ENCODE results near the gene USP24.

Gene USP24

GRCh38 chr1:55057270-55057955 is 157.8 kb downstream of the USP24 start:
- Mint-ChIP-seq H3K4me1 (peaks cover 11% of the 10 kb centered on the region), H3K9me3 (no peaks in the 10 kb centered on the region), H3K4me3 (no peak overlapping the region), H3K36me3 (peaks cover 3% of the 10 kb centered on the region), H3K27ac (no peak overlapping the region)
- DNase-seq (ENCODE audit: low spot score in 2 of 2) (no peak), ATAC-seq (no peak)

GRCh38 chr1:55056632-55056992 is 158.6 kb downstream of the USP24 start:
- no peaks in the 10 kb centered on the region for H3K9me3 Mint-ChIP-seq
- H3K4me1 Mint-ChIP-seq = peaks cover 11% of the 10 kb centered on the region
- no peak overlapping the region for H3K4me3 Mint-ChIP-seq
- DNase-seq (ENCODE audit: low spot score in 2 of 2) = no peak
- H3K36me3 Mint-ChIP-seq = no peaks in the 10 kb centered on the region
- no peak overlapping the region for H3K27ac Mint-ChIP-seq
- no peak for ATAC-seq

DNA sequence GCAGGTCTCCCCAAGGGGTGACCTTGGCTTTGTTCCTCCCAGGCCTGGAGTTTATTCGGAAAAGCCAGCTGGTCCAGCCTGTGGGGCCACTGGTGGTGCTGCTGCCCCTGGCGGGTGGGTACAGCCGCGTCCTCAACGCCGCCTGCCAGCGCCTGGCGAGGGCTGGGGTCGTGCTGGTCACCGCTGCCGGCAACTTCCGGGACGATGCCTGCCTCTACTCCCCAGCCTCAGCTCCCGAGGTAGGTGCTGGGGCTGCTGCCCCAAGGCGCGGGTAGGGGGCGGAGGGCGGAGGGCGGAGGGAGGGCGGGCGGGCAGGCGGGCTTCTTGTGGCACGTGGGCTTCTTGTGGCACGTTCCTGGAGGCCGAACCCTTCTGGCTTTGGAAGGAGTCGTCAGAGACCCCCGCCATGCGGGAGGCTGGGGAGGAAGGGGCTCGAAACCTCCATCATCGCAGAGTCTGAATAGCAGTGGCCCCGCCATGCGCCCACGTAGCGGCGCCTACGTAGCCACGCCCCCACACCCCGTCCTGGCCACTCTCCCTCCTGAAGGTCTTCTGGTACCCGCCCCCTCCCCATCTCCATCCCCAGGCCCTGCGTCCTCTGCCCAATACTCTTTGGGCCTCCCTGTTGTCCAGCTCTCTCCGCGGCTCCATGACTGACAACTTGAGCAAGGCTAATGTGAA is 159.1 kb downstream of the USP24 start:
- Mint-ChIP-seq H3K9me3 (no peaks in the 10 kb centered on the region), H3K4me3 (no peak overlapping the region), H3K27ac (no peak overlapping the region), H3K36me3 (no peaks in the 10 kb centered on the region), H3K4me1 (peaks cover 11% of the 10 kb centered on the region)
- no peak for DNase-seq (ENCODE audit: low spot score in 2 of 2)
- no peak for ATAC-seq

- H3K4me1 Mint-ChIP-seq = peaks cover 4% of the 10 kb centered on the region
- no peaks in the 10 kb centered on the region for H3K36me3 Mint-ChIP-seq
- no peak overlapping the region for H3K27ac Mint-ChIP-seq
- H3K4me3 Mint-ChIP-seq = no peak overlapping the region
- no peaks in the 10 kb centered on the region for H3K9me3 Mint-ChIP-seq
- ATAC-seq (no peak), DNase-seq (ENCODE audit: low spot score in 2 of 2) (no peak)
Measured at GRCh38 chr1:55055084-55055882, 159.9 kb downstream of the USP24 start.

DNA sequence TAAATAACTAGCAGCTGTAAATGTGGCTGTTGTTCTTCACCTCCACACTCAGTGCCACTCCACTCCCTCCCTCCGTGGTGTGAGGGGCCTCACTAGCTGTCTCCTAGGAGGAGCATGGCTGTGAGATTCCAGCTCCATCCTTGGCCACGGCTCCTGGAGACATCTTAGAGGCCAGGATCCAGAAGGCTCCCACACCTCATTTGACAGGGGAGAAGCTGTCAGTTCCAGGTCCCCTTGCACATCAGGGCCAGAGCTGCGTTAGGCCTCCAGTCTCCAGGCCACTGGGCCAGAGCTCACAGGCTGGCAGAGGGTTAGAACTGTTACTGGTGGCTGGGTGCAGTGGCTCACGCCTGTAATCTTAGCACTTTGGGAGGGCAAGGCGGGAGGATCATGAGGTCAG is 160.8 kb downstream of the USP24 start:
- H3K36me3 Mint-ChIP-seq = no peaks in the 10 kb centered on the region
- ATAC-seq (no peak), DNase-seq (ENCODE audit: low spot score in 2 of 2) (no peak)
- H3K27ac Mint-ChIP-seq = no peak overlapping the region
- no peaks in the 10 kb centered on the region for H3K9me3 Mint-ChIP-seq
- no peaks in the 10 kb centered on the region for H3K4me1 Mint-ChIP-seq
- no peak overlapping the region for H3K4me3 Mint-ChIP-seq

- H3K9me3 Mint-ChIP-seq = no peaks in the 10 kb centered on the region
- H3K36me3 Mint-ChIP-seq = no peaks in the 10 kb centered on the region
- ATAC-seq (no peak), DNase-seq (ENCODE audit: low spot score in 2 of 2) (no peak)
- no peak overlapping the region for H3K4me3 Mint-ChIP-seq
- H3K4me1 Mint-ChIP-seq = no peaks in the 10 kb centered on the region
- no peak overlapping the region for H3K27ac Mint-ChIP-seq
Measured at GRCh38 chr1:55053265-55053954, 161.8 kb downstream of the USP24 start.

- Mint-ChIP-seq H3K27ac (no peak overlapping the region), H3K9me3 (no peaks in the 10 kb centered on the region), H3K4me1 (no peaks in the 10 kb centered on the region), H3K4me3 (no peak overlapping the region), H3K36me3 (no peaks in the 10 kb centered on the region)
- DNase-seq (ENCODE audit: low spot score in 2 of 2) (no peak), ATAC-seq (no peak)
Measured at GRCh38 chr1:55052221-55053142, 162.7 kb downstream of the USP24 start.

DNA sequence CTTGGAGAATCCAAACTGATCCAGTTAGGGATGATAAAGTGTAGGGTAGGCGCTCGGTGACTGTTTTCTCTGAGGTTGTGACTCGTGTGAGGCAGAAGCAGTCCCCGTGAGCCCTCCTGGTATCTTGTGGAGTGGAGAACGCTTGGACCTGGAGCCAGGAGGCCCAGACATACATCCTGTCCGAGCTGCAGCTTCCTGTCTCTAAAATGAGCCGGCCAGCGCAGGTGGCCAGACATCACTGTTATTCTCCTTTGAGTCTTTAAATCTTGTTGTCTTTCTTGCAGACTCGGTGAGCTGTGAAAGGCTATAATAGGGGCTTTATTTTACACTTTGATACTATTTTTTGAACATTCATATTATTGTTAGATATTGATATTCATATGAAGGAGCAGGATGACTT is 163.5 kb downstream of the USP24 start:
- no peak overlapping the region for H3K4me3 Mint-ChIP-seq

GRCh38 chr1:55051169-55051568 is 164.0 kb downstream of the USP24 start:
- no peak overlapping the region for H3K27ac Mint-ChIP-seq
- ATAC-seq = no peak
- no peak overlapping the region for H3K4me3 Mint-ChIP-seq
- DNase-seq (ENCODE audit: low spot score in 2 of 2) = no peak
- H3K9me3 Mint-ChIP-seq = no peaks in the 10 kb centered on the region
- H3K36me3 Mint-ChIP-seq = no peaks in the 10 kb centered on the region
- H3K4me1 Mint-ChIP-seq = no peaks in the 10 kb centered on the region

More for the DNA sequence above, 163.5 kb downstream of the USP24 start:
- Mint-ChIP-seq H3K36me3 (no peaks in the 10 kb centered on the region), H3K9me3 (no peaks in the 10 kb centered on the region), H3K4me1 (no peaks in the 10 kb centered on the region), H3K27ac (no peak overlapping the region)
- DNase-seq (ENCODE audit: low spot score in 2 of 2) (no peak), ATAC-seq (no peak)

DNA sequence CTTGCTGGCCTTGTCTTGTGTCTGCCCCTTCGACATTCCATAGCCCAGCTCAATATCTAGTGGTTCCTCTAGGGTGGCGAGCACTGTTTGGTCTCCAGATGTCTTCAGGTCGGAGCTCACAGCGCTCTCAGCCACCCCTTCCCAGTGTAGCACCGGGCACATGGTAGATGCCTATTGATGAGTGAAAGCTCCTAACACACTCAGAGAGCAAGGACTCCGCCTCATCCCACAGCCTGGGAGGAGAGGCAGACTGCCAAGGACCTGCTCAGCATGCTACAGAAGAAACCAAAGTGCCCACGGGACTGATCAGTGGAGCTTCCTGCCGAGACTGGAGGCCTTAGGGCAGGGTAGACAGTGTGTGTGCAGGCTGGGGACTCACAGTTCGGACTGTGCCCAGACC is 164.9 kb downstream of the USP24 start:
- no peak overlapping the region for H3K27ac Mint-ChIP-seq
- H3K4me1 Mint-ChIP-seq = no peaks in the 10 kb centered on the region
- H3K4me3 Mint-ChIP-seq = no peak overlapping the region
- ATAC-seq = no peak
- no peaks in the 10 kb centered on the region for H3K36me3 Mint-ChIP-seq
- no peaks in the 10 kb centered on the region for H3K9me3 Mint-ChIP-seq
- no peak for DNase-seq (ENCODE audit: low spot score in 2 of 2)

DNA sequence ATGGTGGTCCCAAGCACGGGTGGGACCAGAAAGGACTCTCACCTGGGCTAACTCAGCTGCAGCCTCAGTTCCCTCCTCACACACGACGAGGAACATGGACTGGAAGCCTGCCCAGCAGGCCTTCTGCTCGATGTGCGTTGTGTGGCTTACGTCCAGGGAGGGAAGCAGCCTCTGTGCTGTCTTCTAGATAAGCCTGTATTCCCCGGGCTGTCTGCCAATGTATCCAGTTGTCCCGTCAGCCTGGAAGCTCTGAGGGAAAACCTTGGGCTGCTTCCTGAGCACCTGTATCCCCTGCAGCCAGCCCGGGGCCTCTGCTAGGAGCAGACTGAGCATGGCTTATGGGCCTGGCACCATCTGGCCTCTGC is 165.3 kb downstream of the USP24 start:
- H3K4me1 Mint-ChIP-seq = no peaks in the 10 kb centered on the region
- H3K9me3 Mint-ChIP-seq = no peaks in the 10 kb centered on the region
- H3K4me3 Mint-ChIP-seq = no peak overlapping the region
- no peaks in the 10 kb centered on the region for H3K36me3 Mint-ChIP-seq
- DNase-seq (ENCODE audit: low spot score in 2 of 2) (no peak), ATAC-seq (no peak)
- H3K27ac Mint-ChIP-seq = no peak overlapping the region

DNA sequence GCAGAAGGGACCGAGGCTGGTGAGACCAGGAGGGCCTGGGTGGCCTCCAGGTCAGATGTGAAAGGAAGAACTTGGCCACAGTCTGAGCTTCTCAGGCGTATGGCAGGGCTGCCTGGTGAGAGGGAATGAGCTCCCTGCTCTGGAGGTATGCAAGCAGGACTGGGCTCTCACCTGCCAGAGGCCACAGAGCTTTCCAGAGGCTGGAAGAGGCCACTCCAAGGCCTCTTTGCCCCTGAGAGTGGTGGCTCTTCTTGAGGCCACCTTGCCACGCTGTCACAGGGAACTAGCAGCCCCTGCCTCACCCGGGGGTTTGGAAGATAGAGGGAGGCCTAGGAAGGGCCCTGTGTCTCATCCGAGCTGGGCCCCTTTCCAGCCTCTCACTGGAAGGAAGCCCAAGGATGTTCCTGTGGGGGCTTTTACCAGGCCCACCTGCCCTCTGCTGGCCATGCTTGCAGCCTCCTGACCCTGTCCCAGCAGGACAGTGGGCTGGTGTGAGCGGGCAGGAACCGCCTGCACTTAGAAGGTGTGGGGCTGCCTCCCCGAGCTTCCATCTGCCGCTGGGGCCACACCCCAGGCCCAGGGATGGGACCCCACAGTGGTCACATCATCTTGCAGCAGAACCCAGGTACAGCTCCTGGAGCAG is 165.8 kb downstream of the USP24 start:
- ATAC-seq (no peak), DNase-seq (ENCODE audit: low spot score in 2 of 2) (no peak)
- Mint-ChIP-seq H3K4me1 (no peaks in the 10 kb centered on the region), H3K27ac (no peak overlapping the region), H3K36me3 (no peaks in the 10 kb centered on the region), H3K9me3 (no peaks in the 10 kb centered on the region), H3K4me3 (no peak overlapping the region)

DNA sequence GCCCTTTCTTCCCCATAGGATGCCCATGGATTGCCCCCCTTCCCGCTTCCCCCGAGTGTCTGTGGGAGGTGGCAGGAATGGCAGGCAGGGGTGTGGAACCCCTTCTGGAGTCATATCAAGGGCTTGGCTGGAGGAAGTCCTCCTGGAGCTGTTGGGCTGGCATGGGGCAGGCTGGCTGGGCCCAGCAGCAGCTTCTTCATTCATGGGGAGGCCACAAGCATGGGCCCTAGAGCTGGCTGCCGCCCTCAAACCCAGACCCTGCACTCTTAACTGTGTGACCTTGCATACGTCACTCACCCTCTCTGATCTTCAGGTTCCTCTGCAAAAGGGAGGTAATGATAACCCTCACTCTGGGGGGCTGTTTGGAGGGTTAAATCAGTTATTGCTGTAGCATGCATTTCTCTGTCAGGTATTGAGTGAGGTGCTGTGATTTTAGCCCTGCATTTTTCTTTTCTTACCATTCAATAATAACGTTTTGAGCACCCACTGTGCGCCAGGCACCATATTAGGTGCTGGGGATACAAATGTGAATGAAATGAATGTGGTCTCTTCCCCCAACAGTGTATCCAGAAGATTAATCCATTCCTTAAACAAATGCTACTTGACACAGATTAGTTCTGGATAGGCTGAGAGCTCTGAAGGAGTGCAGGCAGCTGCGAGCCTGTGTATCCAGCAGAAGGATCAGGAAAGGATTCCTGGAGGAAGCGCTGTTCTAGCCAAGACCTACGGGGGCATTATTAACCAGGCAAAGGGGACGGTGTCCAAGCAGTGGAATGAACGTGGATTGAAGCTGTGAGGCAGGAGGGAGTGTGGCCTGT is 166.5 kb downstream of the USP24 start:
- Mint-ChIP-seq H3K27ac (no peak overlapping the region), H3K36me3 (no peaks in the 10 kb centered on the region), H3K4me1 (no peaks in the 10 kb centered on the region), H3K4me3 (no peak overlapping the region), H3K9me3 (no peaks in the 10 kb centered on the region)
- DNase-seq (ENCODE audit: low spot score in 2 of 2) = no peak
- no peak for ATAC-seq

- no peak overlapping the region for H3K4me3 Mint-ChIP-seq
- H3K36me3 Mint-ChIP-seq = no peaks in the 10 kb centered on the region
- no peaks in the 10 kb centered on the region for H3K4me1 Mint-ChIP-seq
- no peaks in the 10 kb centered on the region for H3K9me3 Mint-ChIP-seq
- H3K27ac Mint-ChIP-seq = no peak overlapping the region
- DNase-seq (ENCODE audit: low spot score in 2 of 2) (no peak), ATAC-seq (no peak)
Measured at GRCh38 chr1:55047611-55048010, 167.6 kb downstream of the USP24 start.
